Panc1 (cell line): ENCODE measurements around the gene LMAN1L. TPM values are rescaled to one million over a fixed set of nuclear protein-coding genes. Genes with fewer than 3 reads are reported as not detected.

Experiments
- ATAC-seq: fragments of 200-7000 bp; cut with Tn5 transposase; 2 replicates; pipeline ENCODE4 v1.9.1; 2020; ENCODE audit warnings: mild to moderate bottlenecking, moderate library complexity
- BruUV-seq: library from RNA; stranded (reverse); fragments of 400-500 nt; replicated peaks from 2 replicates; lab custom pipeline; 2021; lab: Mats Ljungman, UMichigan
- CTCF ChIA-PET: fragments of 300-600 bp; sonication (Branson Sonifier 250); formaldehyde crosslinking; loops from one replicate; lab custom pipeline; 2022; ENCODE audit warnings: antibody characterized with exemption; lab: Charles Lee
- POLR2A ChIA-PET: fragments of 300-600 bp; sonication (Branson Sonifier 250); formaldehyde crosslinking; loops from one replicate; lab custom pipeline; 2022; ENCODE audit warnings: antibody characterized with exemption; lab: Charles Lee
- DNase-seq: peaks from one replicate; pipeline ENCODE4 v3.0.0-alpha.2; 2010; ENCODE audit warnings: low read depth, low spot score
- H3K27ac ChIP-seq: 2 replicates; pipeline ENCODE4 v1.5.1; 2011; ENCODE audit warnings: mild to moderate bottlenecking, low read length, inconsistent platforms
- H3K27me3 ChIP-seq: fragments of 200-500 bp; sonication (Bioruptor generic); 2 replicates; pipeline ENCODE4 v1.6.0; 2014; ENCODE audit warnings: low read length, inconsistent platforms; ENCODE audit not compliant: control insufficient read depth, insufficient read depth
- H3K36me3 ChIP-seq: fragments of 200-500 bp; sonication (Bioruptor generic); 2 replicates; pipeline ENCODE4 v1.5.1; 2014; ENCODE audit warnings: inconsistent platforms, mild to moderate bottlenecking, low read length, moderate library complexity; ENCODE audit not compliant: control insufficient read depth, insufficient read depth
- H3K4me1 ChIP-seq: 2 replicates; pipeline ENCODE4 v1.5.1; 2011; ENCODE audit warnings: inconsistent platforms, mild to moderate bottlenecking, low read length, moderate library complexity; ENCODE audit not compliant: control insufficient read depth, insufficient read depth
- H3K4me3 ChIP-seq, 2 experiments: 2 replicates each; pipeline ENCODE4 v1.5.1; 2011 to 2012; ENCODE audit warnings: low read depth in 2 of 2, low read length in 2 of 2, mild to moderate bottlenecking in 2 of 2, inconsistent platforms in 1 of 2, moderate library complexity in 1 of 2
- H3K9me3 ChIP-seq: fragments of 200-500 bp; sonication (Bioruptor generic); 2 replicates; pipeline ENCODE4 v1.5.1; 2014; ENCODE audit warnings: low read depth, mild to moderate bottlenecking, inconsistent platforms, low read length, moderate library complexity; ENCODE audit not compliant: control insufficient read depth, insufficient read depth
- CTCF ChIP-seq: fragments of 450-650 bp; IDR thresholded peaks from 2 replicates; pipeline ENCODE4 v1.5.1; 2017; ENCODE audit warnings: mild to moderate bottlenecking
- POLR2AphosphoS5 ChIP-seq: IDR thresholded peaks from 2 replicates; pipeline ENCODE4 v1.6.1; 2012; ENCODE audit warnings: mild to moderate bottlenecking, low read depth, low read length, moderate library complexity
- REST ChIP-seq, 2 experiments: IDR thresholded peaks; 2 replicates each; pipeline ENCODE4 v1.6.1; 2011 to 2012; ENCODE audit warnings: low read depth in 2 of 2, control low read depth in 1 of 2, low read length in 1 of 2, mild to moderate bottlenecking in 1 of 2, moderate library complexity in 1 of 2; ENCODE audit not compliant: insufficient read depth in 1 of 2
- SIN3A ChIP-seq: IDR thresholded peaks from 2 replicates; pipeline ENCODE4 v1.6.1; 2012; ENCODE audit warnings: low read depth, mild to moderate bottlenecking, low read length, moderate library complexity, borderline replicate concordance; ENCODE audit not compliant: insufficient read depth
- TCF7L2 ChIP-seq: IDR thresholded peaks from 2 replicates; pipeline ENCODE4 v1.6.1; 2011; ENCODE audit warnings: mild to moderate bottlenecking, low read depth, low read length, inconsistent platforms
- in situ Hi-C: cut with HindIII; loops from 2 replicates; pipeline ENCODE4 v1.10.0; 2016; ENCODE audit warnings: low sequenced_read_pairs, low pct_unique_long_range_greater_than_20kb
- intact Hi-C: fragments of 100-400 bp; cut with micrococcal nuclease; formaldehyde crosslinking; loops from one replicate; pipeline ENCODE4 v1.10.0; 2022; ENCODE audit not compliant: unreplicated experiment
- total RNA-seq: library from RNA; stranded (reverse); gene quantifications from one replicate; pipeline ENCODE4 v1.2.1, GENCODE V29; 2021; ENCODE audit not compliant: unreplicated experiment

Gene LMAN1L
- total RNA-seq, 1 experiment from 2014 or later, result not detected

- Histone ChIP-seq H3K9me3 (no peaks in the 10 kb centered on the region), H3K36me3 (peaks cover 2% of the 10 kb centered on the region; the same call in 1 of the 2 replicates), H3K27me3 (no peaks in the 10 kb centered on the region), H3K27ac (no peak overlapping the region), H3K4me1 (peaks cover 7% of the 10 kb centered on the region), H3K4me3 (no peak overlapping the region)
- TF ChIP-seq CTCF (no peak), POLR2AphosphoS5 (no peak), TCF7L2 (no peak), REST (IDR thresholded peaks at IDR 0.05; ENCODE audit: insufficient read depth in 1 of 2, low read depth in 2 of 2, low read length in 1 of 2) (no peak), SIN3A (no peak)
- intact Hi-C loops (no loop called here), in situ Hi-C loops (no loop called here)
- ChIA-PET CTCF (interaction anchor here (0.6 to 1.5 kb wide), 3 partner anchors 11 to 17 kb away, joined by 3 to 8 read pairs (median 4); partner anchors contain the start of gene CSK), POLR2A (no interaction called here)
- BruUV-seq, result no TSS peak
- no peak for DNase-seq
- no peak for ATAC-seq
Observed at GRCh38 chr15:74799255-74799855, 13.3 kb upstream of the LMAN1L start.

- CTCF ChIA-PET, result interaction anchor here (0.6 to 1.5 kb wide), 6 partner anchors 10 to 371 kb away, joined by 3 to 15 read pairs (median 6); no protein-coding TSS in a partner anchor
- in situ Hi-C loops, result no loop called here
- TF ChIP-seq CTCF (peak; percentile 99), SIN3A (no peak), REST (IDR thresholded peaks at IDR 0.05; ENCODE audit: insufficient read depth in 1 of 2, low read depth in 2 of 2, low read length in 1 of 2) (no peak), TCF7L2 (no peak), POLR2AphosphoS5 (no peak)
- intact Hi-C loops, result loop anchor here (2.0 kb wide), 1 partner anchor 29 kb away; no protein-coding TSS in a partner anchor
- peaks cover 2% of the 10 kb centered on the region; the same call in 1 of the 2 replicates for H3K36me3 ChIP-seq
- H3K4me1 ChIP-seq, result peaks cover 7% of the 10 kb centered on the region; the same call in 1 of the 2 replicates
- DNase-seq, result peak; percentile 45
- no peaks in the 10 kb centered on the region for H3K9me3 ChIP-seq
- peak; percentile 95 for ATAC-seq
- no peaks in the 10 kb centered on the region for H3K27me3 ChIP-seq
- POLR2A ChIA-PET, result no interaction called here
- BruUV-seq, result no TSS peak
- no peak overlapping the region for H3K27ac ChIP-seq
- H3K4me3 ChIP-seq, result no peak overlapping the region
Observed at GRCh38 chr15:74799856-74800558, 12.6 kb upstream of the LMAN1L start.
